ENCODE data around the gene LARP4B.
A peak's percentile ranks its signal among the peaks of the same experiment; 100 is the strongest.
"Not testable (repeated sequence)": the region's sequence is repeated elsewhere in the genome, so short reads cannot be mapped to it uniquely, and the experiment has no call there.

The LARP4B gene

GRCh38 chr10:947051-947450 is 15.5 kb upstream of the LARP4B start:
- Mint-ChIP-seq H3K27ac (no peak overlapping the region), H3K27me3 (peaks cover 10% of the 10 kb centered on the region), H3K4me1 (peaks cover 20% of the 10 kb centered on the region), H3K9me3 (no peaks in the 10 kb centered on the region), H3K4me3 (no peak overlapping the region), H3K36me3 (no peaks in the 10 kb centered on the region)
- no peak for DNase-seq
- CTCF ChIA-PET = no interaction called here

DNA sequence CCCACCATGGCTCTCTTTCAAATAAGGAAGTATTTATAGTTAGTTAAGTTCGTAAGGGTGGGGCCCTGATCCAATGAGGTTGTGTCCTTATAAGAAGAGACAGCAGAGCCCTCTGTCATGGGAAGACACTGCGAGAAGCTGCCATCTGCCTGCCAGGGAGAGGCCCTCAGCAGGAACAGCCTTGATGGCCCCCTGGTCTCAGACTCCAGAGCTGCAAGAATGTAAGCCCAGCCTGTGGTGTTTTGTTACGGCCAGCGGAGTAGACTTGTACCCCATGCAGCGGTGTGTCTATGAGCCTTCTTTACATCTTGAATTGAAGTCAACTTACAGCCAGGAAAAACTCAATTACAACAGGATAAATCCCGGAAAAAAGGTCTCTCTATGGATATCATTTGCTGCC is 14.3 kb upstream of the LARP4B start:
- no peak for DNase-seq
- CTCF ChIA-PET = no interaction called here
- peaks cover 22% of the 10 kb centered on the region for H3K4me1 Mint-ChIP-seq
- H3K27ac Mint-ChIP-seq = no peak overlapping the region
- H3K27me3 Mint-ChIP-seq = peaks cover 10% of the 10 kb centered on the region
- no peaks in the 10 kb centered on the region for H3K9me3 Mint-ChIP-seq
- H3K4me3 Mint-ChIP-seq = no peak overlapping the region
- no peaks in the 10 kb centered on the region for H3K36me3 Mint-ChIP-seq

DNA sequence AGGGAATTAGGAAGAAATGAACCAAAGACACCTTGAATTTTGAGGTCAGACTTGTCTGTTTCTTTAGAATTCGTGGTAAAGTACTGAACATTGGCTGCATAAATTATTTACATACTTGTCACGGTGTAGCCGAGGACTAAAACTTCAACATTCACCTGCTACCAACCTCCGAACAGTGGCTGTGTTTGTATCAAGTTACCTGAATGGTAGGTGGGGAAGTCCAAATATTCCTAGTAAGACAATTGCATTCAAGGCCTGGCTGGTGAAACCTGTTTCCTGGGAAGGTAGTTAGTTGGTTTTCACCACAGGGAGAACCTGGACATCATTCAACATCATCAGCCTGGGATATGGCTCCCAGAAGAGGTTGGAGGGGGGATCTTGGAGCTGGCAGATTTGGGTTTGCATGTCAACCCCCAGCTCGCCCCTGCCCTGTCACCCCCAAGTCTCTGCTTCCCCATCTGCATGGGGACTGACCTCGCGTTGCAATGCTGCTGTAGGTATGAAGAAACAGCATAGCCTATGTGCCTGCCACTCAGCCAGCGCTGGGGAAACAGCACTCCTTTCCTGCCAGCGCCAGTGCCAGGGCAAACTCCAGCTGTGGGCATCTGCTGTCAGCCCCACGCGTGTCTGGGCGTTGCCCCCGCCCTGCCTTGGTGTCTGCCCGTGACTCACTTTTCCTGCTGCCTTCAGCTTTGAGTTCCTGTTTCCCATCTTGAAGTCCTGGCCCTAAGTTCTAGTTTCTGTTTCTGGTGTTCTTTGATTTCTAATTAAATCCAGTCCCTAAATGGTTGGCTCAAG is 12.7 kb upstream of the LARP4B start:
- H3K4me1 Mint-ChIP-seq = peaks cover 29% of the 10 kb centered on the region
- H3K9me3 Mint-ChIP-seq = no peaks in the 10 kb centered on the region
- H3K27me3 Mint-ChIP-seq = peaks cover 9% of the 10 kb centered on the region
- DNase-seq = peak; percentile 61
- H3K36me3 Mint-ChIP-seq = no peaks in the 10 kb centered on the region
- CTCF ChIA-PET = no interaction called here
- no peak overlapping the region for H3K4me3 Mint-ChIP-seq
- H3K27ac Mint-ChIP-seq = peak overlapping the region; percentile 51

DNA sequence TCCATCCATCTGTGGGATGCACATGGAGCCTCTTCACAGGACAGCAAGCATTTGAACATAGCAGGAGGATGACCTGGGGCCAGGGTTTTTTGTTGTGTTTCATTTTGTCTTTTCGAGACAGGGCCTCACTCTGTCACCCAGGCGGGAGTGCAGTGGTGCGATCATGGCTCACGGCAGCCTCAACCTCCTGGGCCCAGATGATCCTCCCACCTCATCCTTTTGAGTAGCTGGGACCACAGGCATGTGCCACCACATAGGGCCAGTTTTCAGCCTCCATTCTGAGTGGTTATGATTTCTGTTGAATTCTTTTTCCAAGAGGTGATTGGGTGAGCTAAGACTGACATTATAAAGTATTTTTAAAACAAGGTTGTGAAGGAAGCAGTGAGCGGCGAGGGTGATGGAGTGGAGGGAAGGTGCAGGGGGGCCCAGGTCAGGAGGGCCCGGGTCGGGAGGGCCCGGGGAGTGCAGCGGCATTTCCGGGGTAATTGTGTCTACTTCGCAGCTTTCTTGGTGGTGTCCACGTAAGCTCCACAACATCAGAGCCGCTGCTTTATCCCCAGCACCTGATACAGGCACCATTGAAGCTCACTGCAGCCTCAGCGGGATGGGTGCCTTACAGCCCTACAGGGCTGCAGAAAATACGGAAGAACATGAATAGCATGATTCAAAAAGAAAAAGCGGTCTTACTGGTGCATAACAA is 12.0 kb upstream of the LARP4B start:
- CTCF ChIA-PET = no interaction called here
- Mint-ChIP-seq H3K27ac (no peak overlapping the region), H3K27me3 (peaks cover 6% of the 10 kb centered on the region), H3K9me3 (no peaks in the 10 kb centered on the region), H3K4me3 (no peak overlapping the region), H3K36me3 (no peaks in the 10 kb centered on the region), H3K4me1 (peaks cover 37% of the 10 kb centered on the region)
- DNase-seq = no peak

DNA sequence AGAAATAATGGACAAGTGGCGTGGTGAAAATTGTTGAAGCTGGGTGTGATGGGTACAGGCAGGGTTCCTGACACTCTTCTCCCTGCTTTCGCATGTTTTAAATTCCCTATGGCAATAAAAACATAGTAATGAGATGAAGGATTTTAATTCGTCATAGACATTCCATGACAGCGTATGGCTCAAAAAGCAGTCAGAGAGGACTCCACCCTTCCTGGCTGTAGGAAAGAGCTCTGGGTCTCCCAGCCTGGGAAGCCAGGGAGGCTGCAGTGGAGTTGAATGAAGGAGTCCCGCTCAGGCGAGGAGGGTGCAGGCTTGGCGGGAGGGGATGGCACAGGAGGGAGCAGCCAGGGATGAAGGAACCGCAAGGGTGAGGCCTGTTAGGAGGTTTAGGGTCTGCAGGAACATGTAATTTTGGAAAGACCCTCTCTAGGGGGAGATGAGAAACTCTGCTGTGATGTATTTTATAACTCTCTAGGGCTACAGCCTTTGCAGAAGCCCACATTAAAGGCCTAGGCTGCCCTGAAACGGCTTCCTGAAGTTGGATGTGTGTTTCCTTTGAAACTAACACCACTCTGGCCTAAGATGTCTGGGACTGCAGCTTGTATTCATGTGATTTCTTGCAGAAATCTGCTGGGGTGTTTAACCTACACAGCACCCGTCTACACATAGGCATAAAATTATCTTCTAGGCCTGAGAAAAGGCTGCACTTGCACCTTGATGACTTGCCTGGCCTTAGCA is 7.6 kb upstream of the LARP4B start:
- CTCF ChIA-PET = no interaction called here
- Mint-ChIP-seq H3K27ac (peak overlapping the region; percentile 64), H3K36me3 (no peaks in the 10 kb centered on the region), H3K4me1 (peaks cover 30% of the 10 kb centered on the region), H3K27me3 (peaks cover 8% of the 10 kb centered on the region), H3K4me3 (no peak overlapping the region), H3K9me3 (no peaks in the 10 kb centered on the region)
- peak; percentile 31 for DNase-seq

- no peak overlapping the region for H3K4me3 Mint-ChIP-seq
- no peaks in the 10 kb centered on the region for H3K9me3 Mint-ChIP-seq
- no peak for DNase-seq
- H3K27ac Mint-ChIP-seq = no peak overlapping the region
- CTCF ChIA-PET = no interaction called here
- peaks cover 4% of the 10 kb centered on the region for H3K27me3 Mint-ChIP-seq
- peaks cover 27% of the 10 kb centered on the region for H3K4me1 Mint-ChIP-seq
- peaks cover 7% of the 10 kb centered on the region for H3K36me3 Mint-ChIP-seq
Measured at GRCh38 chr10:934746-935406, 3.4 kb upstream of the LARP4B start.

GRCh38 chr10:934165-934564 is 2.7 kb upstream of the LARP4B start:
- H3K9me3 Mint-ChIP-seq, CTCF ChIA-PET: not testable (repeated sequence)
- H3K4me3 Mint-ChIP-seq = peak overlapping the region; percentile 21

GRCh38 chr10:932589-932988 is 1.1 kb upstream of the LARP4B start:
- H3K27me3 Mint-ChIP-seq = peaks cover 4% of the 10 kb centered on the region
- peak overlapping the region; percentile 73 for H3K4me3 Mint-ChIP-seq
- H3K27ac Mint-ChIP-seq = peak overlapping the region; percentile 89
- no peaks in the 10 kb centered on the region for H3K9me3 Mint-ChIP-seq
- CTCF ChIA-PET = no interaction called here
- peaks cover 13% of the 10 kb centered on the region for H3K36me3 Mint-ChIP-seq
- DNase-seq = peak; percentile 25
- peaks cover 31% of the 10 kb centered on the region for H3K4me1 Mint-ChIP-seq

More at GRCh38 chr10:934165-934564, 2.7 kb upstream of the LARP4B start:
- Mint-ChIP-seq H3K36me3 (peaks cover 11% of the 10 kb centered on the region), H3K4me1 (peaks cover 28% of the 10 kb centered on the region), H3K27ac (peak overlapping the region; percentile 45)
- not testable (repeated sequence) for DNase-seq, H3K27me3 Mint-ChIP-seq

- CTCF ChIA-PET = no interaction called here
Measured at GRCh38 chr10:930625-931325, 730 bp downstream of the LARP4B start.

DNA sequence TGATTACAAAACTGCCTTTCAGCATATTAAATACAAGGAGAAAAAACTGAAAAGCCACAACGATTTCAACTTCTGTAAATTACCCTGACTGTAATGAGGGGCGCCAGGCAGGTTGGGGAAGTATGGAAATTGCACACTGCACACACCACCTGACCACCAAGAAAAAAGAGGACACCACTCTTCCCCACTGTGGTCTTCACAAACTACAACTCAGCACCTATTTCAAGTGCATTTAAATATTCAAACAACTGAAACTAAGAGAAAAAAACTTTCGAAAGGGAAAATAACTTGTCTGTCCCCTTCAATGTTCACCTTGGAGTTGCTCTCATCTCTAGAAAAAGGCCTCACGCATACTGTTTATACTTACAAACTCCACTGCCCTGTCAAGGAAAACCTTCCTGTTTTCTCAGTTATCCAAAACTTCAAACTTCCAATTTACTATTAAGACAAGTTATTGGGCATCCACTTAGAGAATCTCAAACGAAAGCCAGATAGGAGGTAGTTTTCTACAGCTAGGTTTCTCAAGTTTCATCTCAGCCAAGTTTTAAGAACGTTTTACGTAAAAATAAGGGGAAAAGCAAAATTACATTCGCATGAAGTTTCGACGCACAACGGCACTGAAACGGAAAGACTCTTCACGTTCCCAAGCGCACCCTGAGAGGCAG is 1.4 kb downstream of the LARP4B start:
- CTCF ChIA-PET = interaction anchor here (0.6 kb wide), 1 partner anchor 145 kb away, joined by 3 read pairs; no protein-coding TSS in a partner anchor
- H3K4me3 Mint-ChIP-seq = peak overlapping the region; percentile 88
- no peaks in the 10 kb centered on the region for H3K9me3 Mint-ChIP-seq
- H3K4me1 Mint-ChIP-seq = peaks cover 44% of the 10 kb centered on the region
- peak overlapping the region; percentile 91 for H3K27ac Mint-ChIP-seq
- peaks cover 18% of the 10 kb centered on the region for H3K36me3 Mint-ChIP-seq
- no peak for DNase-seq
- H3K27me3 Mint-ChIP-seq = peaks cover 4% of the 10 kb centered on the region

More at GRCh38 chr10:930625-931325, 730 bp downstream of the LARP4B start:
- Mint-ChIP-seq H3K9me3 (no peaks in the 10 kb centered on the region), H3K4me1 (peaks cover 44% of the 10 kb centered on the region), H3K4me3 (peak overlapping the region; percentile 88), H3K27me3 (peaks cover 4% of the 10 kb centered on the region), H3K36me3 (peaks cover 18% of the 10 kb centered on the region), H3K27ac (peak overlapping the region; percentile 91)
- peak; percentile 52 for DNase-seq

DNA sequence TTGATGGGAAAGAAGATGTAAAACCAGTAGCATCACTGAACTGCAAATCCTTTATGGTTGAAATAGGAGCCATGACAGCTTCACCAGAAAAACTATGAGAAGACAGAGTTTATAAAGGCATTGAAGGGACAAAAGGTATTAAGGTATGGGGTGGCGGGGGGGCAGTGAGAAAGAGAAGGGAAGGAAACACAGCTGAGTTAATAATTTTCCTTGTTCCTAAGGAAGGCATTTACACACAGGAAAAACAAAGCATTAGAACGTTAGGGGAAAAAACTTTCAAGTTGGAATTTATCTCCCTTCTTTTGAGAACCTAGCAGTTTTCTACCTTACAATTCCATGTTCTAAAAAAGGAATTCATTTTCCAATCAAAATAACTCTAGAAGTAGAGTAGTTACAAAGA is 4.4 kb downstream of the LARP4B start:
- Mint-ChIP-seq H3K4me1 (peaks cover 49% of the 10 kb centered on the region), H3K36me3 (peaks cover 31% of the 10 kb centered on the region), H3K27me3 (no peaks in the 10 kb centered on the region), H3K9me3 (no peaks in the 10 kb centered on the region), H3K27ac (no peak overlapping the region), H3K4me3 (no peak overlapping the region)
- CTCF ChIA-PET = no interaction called here
- no peak for DNase-seq

GRCh38 chr10:926075-926698 is 5.3 kb downstream of the LARP4B start:
- Mint-ChIP-seq H3K27me3 (no peaks in the 10 kb centered on the region), H3K27ac (no peak overlapping the region), H3K9me3 (no peaks in the 10 kb centered on the region), H3K4me3 (no peak overlapping the region), H3K36me3 (peaks cover 36% of the 10 kb centered on the region), H3K4me1 (peaks cover 56% of the 10 kb centered on the region)
- DNase-seq = no peak
- CTCF ChIA-PET = no interaction called here

DNA sequence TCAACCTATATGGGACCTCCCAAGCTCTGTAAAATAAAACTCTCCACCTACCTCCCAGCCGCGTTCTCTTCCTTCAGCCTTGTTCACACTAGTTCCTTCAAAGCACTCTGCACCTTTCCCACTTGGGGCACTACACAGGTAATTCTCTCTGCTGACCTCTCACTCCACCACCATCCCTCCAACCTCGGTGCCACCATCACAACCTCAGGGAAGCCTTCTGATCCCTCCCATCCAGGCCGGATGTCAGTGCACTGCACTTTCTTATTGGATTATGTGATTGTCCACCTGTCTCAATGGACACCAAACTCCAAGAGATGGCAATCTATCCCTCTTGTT is 7.0 kb downstream of the LARP4B start:
- no peak for DNase-seq
- Mint-ChIP-seq H3K4me1 (peaks cover 45% of the 10 kb centered on the region), H3K4me3 (no peak overlapping the region), H3K36me3 (peaks cover 27% of the 10 kb centered on the region), H3K9me3 (no peaks in the 10 kb centered on the region), H3K27me3 (no peaks in the 10 kb centered on the region), H3K27ac (peak overlapping the region; percentile 55)
- CTCF ChIA-PET = no interaction called here

Measured in activated naive CD4-positive, alpha-beta T cell treated with anti-CD3 and anti-CD28 coated beads, Interleukin-2, amount 10 ng/mL, durations not matched to agents 7 days and 5 days (primary cell).